ENCODE results near the gene RNF223. TPM values are rescaled to one million over a fixed set of nuclear protein-coding genes. Genes with fewer than 3 reads are reported as not detected.

RNF223 gene
- polyA plus RNA-seq, 2 of the 4 experiments (the other 2 are of a cell fraction), result 0.08 TPM; not detected in 1

GRCh38 chr1:1027791-1028190, 46.3 kb downstream of the RNF223 start:
- ChIA-PET CTCF (interaction anchor here (1.1 to 1.4 kb wide), 2 partner anchors 27 to 36 kb away, joined by 3 read pairs; no protein-coding TSS in a partner anchor), POLR2A (no interaction called here)
- no peak overlapping the region for H3K27ac ChIP-seq
- TF ChIP-seq, protein P1, sequence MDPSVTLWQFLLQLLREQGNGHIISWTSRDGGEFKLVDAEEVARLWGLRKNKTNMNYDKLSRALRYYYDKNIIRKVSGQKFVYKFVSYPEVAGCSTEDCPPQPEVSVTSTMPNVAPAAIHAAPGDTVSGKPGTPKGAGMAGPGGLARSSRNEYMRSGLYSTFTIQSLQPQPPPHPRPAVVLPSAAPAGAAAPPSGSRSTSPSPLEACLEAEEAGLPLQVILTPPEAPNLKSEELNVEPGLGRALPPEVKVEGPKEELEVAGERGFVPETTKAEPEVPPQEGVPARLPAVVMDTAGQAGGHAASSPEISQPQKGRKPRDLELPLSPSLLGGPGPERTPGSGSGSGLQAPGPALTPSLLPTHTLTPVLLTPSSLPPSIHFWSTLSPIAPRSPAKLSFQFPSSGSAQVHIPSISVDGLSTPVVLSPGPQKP (IDR thresholded peaks at IDR 0.05; ENCODE audit: low read depth, low read length), result no peak
- no peak for TF ChIP-seq ESRRA (IDR thresholded peaks at IDR 0.05; ENCODE audit: borderline replicate concordance, low read length)
- TF ChIP-seq MAX (IDR thresholded peaks at IDR 0.05), result no peak
- no peak for TF ChIP-seq ZNF302 (CRISPR knock-in tag; IDR thresholded peaks at IDR 0.05)
- no peak for TF ChIP-seq TFCP2L1 (CRISPR knock-in tag; IDR thresholded peaks at IDR 0.05)
- no peak for TF ChIP-seq JUNB (IDR thresholded peaks at IDR 0.05)
- TF ChIP-seq CEBPB (IDR thresholded peaks at IDR 0.05), result no peak
- TF ChIP-seq, protein P2, sequence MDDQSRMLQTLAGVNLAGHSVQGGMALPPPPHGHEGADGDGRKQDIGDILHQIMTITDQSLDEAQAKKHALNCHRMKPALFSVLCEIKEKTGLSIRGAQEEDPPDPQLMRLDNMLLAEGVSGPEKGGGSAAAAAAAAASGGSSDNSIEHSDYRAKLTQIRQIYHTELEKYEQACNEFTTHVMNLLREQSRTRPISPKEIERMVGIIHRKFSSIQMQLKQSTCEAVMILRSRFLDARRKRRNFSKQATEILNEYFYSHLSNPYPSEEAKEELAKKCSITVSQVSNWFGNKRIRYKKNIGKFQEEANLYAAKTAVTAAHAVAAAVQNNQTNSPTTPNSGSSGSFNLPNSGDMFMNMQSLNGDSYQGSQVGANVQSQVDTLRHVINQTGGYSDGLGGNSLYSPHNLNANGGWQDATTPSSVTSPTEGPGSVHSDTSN (IDR thresholded peaks at IDR 0.05), result no peak
- TF ChIP-seq EHMT2 (IDR thresholded peaks at IDR 0.05; ENCODE audit: low read depth), result no peak
- no peak for TF ChIP-seq USF2 (IDR thresholded peaks at IDR 0.05)
- no peak for TF ChIP-seq CHD4 (IDR thresholded peaks at IDR 0.05; ENCODE audit: borderline replicate concordance)
- TF ChIP-seq CHD2 (IDR thresholded peaks at IDR 0.05; ENCODE audit: low read length, partially characterized antibody), result no peak
- TF ChIP-seq PHF8 (IDR thresholded peaks at IDR 0.05; ENCODE audit: borderline replicate concordance, low read depth), result no peak
- TF ChIP-seq HOXA7 (CRISPR knock-in tag; IDR thresholded peaks at IDR 0.05), result no peak
- peaks cover 36% of the 10 kb centered on the region for H3K4me1 ChIP-seq
- no peak overlapping the region for H3K4me3 ChIP-seq
- H3K9me3 ChIP-seq, result no peaks in the 10 kb centered on the region
- ATAC-seq (no peak), DNase-seq (ENCODE audit: low read depth in 1 of 2, low spot score in 1 of 2) (no peak), FAIRE-seq (no peak)
- H3K4me2 ChIP-seq, result no peak overlapping the region
- WGBS (ENCODE audit: missing lambda C conversion rate), result no CpG with 5 or more reads among the region's 17 CpGs

- WGBS (ENCODE audit: missing lambda C conversion rate), result 73% methylated on average over 6 of the region's 21 CpGs
- ChIA-PET CTCF (interaction anchor here (1.1 to 3.9 kb wide), 2 partner anchors 12 to 26 kb away, joined by 3 to 22 read pairs; no protein-coding TSS in a partner anchor), POLR2A (no interaction called here)
- Histone ChIP-seq H3K4me3 (no peak overlapping the region), H3K9me3 (no peaks in the 10 kb centered on the region), H3K4me2 (no peak overlapping the region), H3K27ac (peak overlapping the region in 1 of 2 experiments; percentile 12; a peak in 1 of 6 replicates), H3K4me1 (peaks cover 46% of the 10 kb centered on the region)
- TF ChIP-seq ZC3H11A (IDR thresholded peaks at IDR 0.05) (no peak), NFE2L2 (conservative IDR thresholded peaks at IDR 0.05; ENCODE audit: low read length) (no peak), JUNB (IDR thresholded peaks at IDR 0.05) (no peak)
- FAIRE-seq, result no peak
- ATAC-seq, result no peak
- no peak for DNase-seq (ENCODE audit: low read depth in 1 of 2, low spot score in 1 of 2)
Measured at GRCh38 chr1:1026599-1027413, 47.3 kb downstream of the RNF223 start.

- FAIRE-seq, result no peak
- TF ChIP-seq CHD4 (IDR thresholded peaks at IDR 0.05; ENCODE audit: borderline replicate concordance) (no peak), RFX5 (IDR thresholded peaks at IDR 0.05) (no peak), USF2 (IDR thresholded peaks at IDR 0.05) (no peak), RNF2 (IDR thresholded peaks at IDR 0.05; ENCODE audit: borderline replicate concordance, low read depth) (no peak), KDM5A (IDR thresholded peaks at IDR 0.05) (no peak), HOXA7 (CRISPR knock-in tag; IDR thresholded peaks at IDR 0.05) (no peak), CBX2 (IDR thresholded peaks at IDR 0.05; ENCODE audit: borderline replicate concordance, low read depth) (no peak), POLR2A (IDR thresholded peaks at IDR 0.05; ENCODE audit: low read length) (no peak), FOXS1 (CRISPR knock-in tag; IDR thresholded peaks at IDR 0.05) (no peak), HES2 (IDR thresholded peaks at IDR 0.05) (no peak), MYC (IDR thresholded peaks at IDR 0.05; ENCODE audit: borderline replicate concordance, low read length) (no peak)
- TF ChIP-seq, protein P1 (IDR thresholded peaks at IDR 0.05; ENCODE audit: low read depth, low read length), result no peak
- ChIA-PET CTCF (interaction anchor here (0.8 to 3.9 kb wide), 4 partner anchors 14 to 97 kb away, joined by 3 to 22 read pairs (median 12); no protein-coding TSS in a partner anchor), POLR2A (no interaction called here)
- no peak for ATAC-seq
- no peak for DNase-seq (ENCODE audit: low read depth in 1 of 2, low spot score in 1 of 2)
- no CpG with 5 or more reads among the region's 10 CpGs for WGBS (ENCODE audit: missing lambda C conversion rate)
- peak overlapping the region; percentile 98 for H3K4me2 ChIP-seq
- H3K4me1 ChIP-seq, result peaks cover 50% of the 10 kb centered on the region
- no peaks in the 10 kb centered on the region for H3K9me3 ChIP-seq
- peak overlapping the region; percentile 86 to 98; a peak in 5 of 6 replicates for H3K27ac ChIP-seq
- H3K4me3 ChIP-seq, result no peak overlapping the region
Measured at GRCh38 chr1:1025730-1026129, 48.4 kb downstream of the RNF223 start.
